A549 (cell line): ENCODE results near the gene CCDC83. TPM values are rescaled to one million over a fixed set of nuclear protein-coding genes. Genes with fewer than 3 reads are reported as not detected.

Experiments used
- ATAC-seq, 2 experiments: fragments of 200-7000 bp in 1 of 2; fragments of >200 bp in 1 of 2; cut with Nextera tagmentation in 1 of 2; cut with Tn5 transposase in 1 of 2; 3 replicates each; pipeline versions ENCODE4 v1.8.0 to v1.9.1; 2018 to 2020; ENCODE audit warnings: mild to moderate bottlenecking in 1 of 2, moderate library complexity in 1 of 2
- CTCF ChIA-PET: fragments of 300-600 bp; sonication (Branson Sonifier 250); formaldehyde crosslinking; extraction: SDS; loops from one replicate; lab custom pipeline; 2021; ENCODE audit warnings: antibody characterized with exemption, inconsistent platforms; lab: Yijun Ruan, JAX
- POLR2A ChIA-PET: fragments of 350-600 bp; formaldehyde crosslinking; extraction: SDS; loops from one replicate; lab custom pipeline; 2021; ENCODE audit warnings: antibody characterized with exemption, inconsistent platforms; lab: Yijun Ruan, JAX
- DNase-seq, 2 experiments: peaks; one replicate each; pipeline versions ENCODE4 v3.0.0 to v3.0.0-alpha.2; 2011 to 2016; ENCODE audit warnings: low read depth in 1 of 2, low spot score in 1 of 2
- FAIRE-seq: peaks from 2 replicates; lab custom pipeline; 2011; peaks lifted over from hg19 to GRCh38; lab: Jason Lieb, UNC
- H3K27ac ChIP-seq, 2 experiments: fragments of >200 bp; sonication (Bioruptor Twin); formaldehyde crosslinking; 3 replicates each; pipeline ENCODE4 v1.5.1; 2016 to 2017
- H3K4me1 ChIP-seq: fragments of >200 bp; sonication (Bioruptor Twin); formaldehyde crosslinking; 3 replicates; pipeline ENCODE4 v1.6.1; 2016
- H3K4me2 ChIP-seq: fragments of >200 bp; sonication (Bioruptor Twin); formaldehyde crosslinking; 3 replicates; pipeline ENCODE4 v1.6.1; 2016
- H3K4me3 ChIP-seq: fragments of >200 bp; sonication (Bioruptor Twin); formaldehyde crosslinking; 3 replicates; pipeline ENCODE4 v1.5.1; 2016
- H3K9me3 ChIP-seq: fragments of >200 bp; sonication (Bioruptor Twin); formaldehyde crosslinking; 3 replicates; pipeline ENCODE4 v1.6.1; 2016
- ATOH8 ChIP-seq: fragments of 250-450 bp; sonication (Bioruptor Pico); IDR thresholded peaks from 2 replicates; pipeline ENCODE4 v1.5.0; 2020; ENCODE audit warnings: low read depth, mild to moderate bottlenecking, moderate library complexity
- CBX2 ChIP-seq: fragments of 200-600 bp; sonication (generic); IDR thresholded peaks from 2 replicates; pipeline ENCODE4 v1.6.1; 2016; ENCODE audit warnings: low read depth, mild to moderate bottlenecking, borderline replicate concordance
- CBX8 ChIP-seq: fragments of 200-600 bp; sonication (generic); IDR thresholded peaks from 2 replicates; pipeline ENCODE4 v1.6.1; 2016
- CHD2 ChIP-seq: fragments of 150-350 bp; IDR thresholded peaks from 2 replicates; pipeline ENCODE4 v1.6.1; 2014; ENCODE audit warnings: low read length; ENCODE audit not compliant: partially characterized antibody
- CHD4 ChIP-seq: fragments of 200-600 bp; sonication (generic); IDR thresholded peaks from 2 replicates; pipeline ENCODE4 v1.6.1; 2016; ENCODE audit warnings: antibody characterized with exemption, mild to moderate bottlenecking, borderline replicate concordance
- E2F6 ChIP-seq: IDR thresholded peaks from 2 replicates; pipeline ENCODE4 v1.6.1; 2012; ENCODE audit warnings: low read depth, borderline replicate concordance
- EP300 ChIP-seq, 2 experiments: fragments of >200 bp; sonication (Bioruptor Twin); formaldehyde crosslinking; IDR thresholded peaks; 2 replicates in 1 of 2; 3 replicates in 1 of 2; pipeline ENCODE4 v1.6.1; 2016 to 2017
- HES2 ChIP-seq: fragments of >200 bp; sonication (Bioruptor Twin); formaldehyde crosslinking; IDR thresholded peaks from 2 replicates; pipeline ENCODE4 v1.6.1; 2016
- HOXB13 ChIP-seq: fragments of 250-450 bp; sonication (Bioruptor Pico); IDR thresholded peaks from 2 replicates; pipeline ENCODE4 v1.5.0; 2020; ENCODE audit warnings: low read depth, mild to moderate bottlenecking, moderate library complexity
- HOXB5 ChIP-seq: fragments of 250-450 bp; sonication (Bioruptor Pico); IDR thresholded peaks from 2 replicates; pipeline ENCODE4 v1.5.0; 2020; ENCODE audit warnings: mild to moderate bottlenecking, moderate library complexity
- JUN ChIP-seq, 2 experiments: fragments of >200 bp; sonication (Bioruptor Twin); formaldehyde crosslinking; IDR thresholded peaks; 2 replicates in 1 of 2; 3 replicates in 1 of 2; pipeline ENCODE4 v1.6.1; 2016 to 2017
- JUNB ChIP-seq: fragments of >200 bp; sonication (Bioruptor Twin); formaldehyde crosslinking; IDR thresholded peaks from 2 replicates; pipeline ENCODE4 v1.6.1; 2016
- MAFK ChIP-seq: fragments of 450-650 bp; IDR thresholded peaks from 2 replicates; pipeline ENCODE4 v1.6.1; 2014; ENCODE audit not compliant: partially characterized antibody
- MAZ ChIP-seq: fragments of 150-350 bp; IDR thresholded peaks from 2 replicates; pipeline ENCODE4 v1.6.1; 2014; ENCODE audit warnings: antibody characterized with exemption, low read depth, low read length, borderline replicate concordance
- MYC ChIP-seq: IDR thresholded peaks from 2 replicates; pipeline ENCODE4 v1.6.1; 2012; ENCODE audit warnings: mild to moderate bottlenecking, inconsistent platforms, low read length, improper control_type of control experiment, borderline replicate concordance
- POLR2AphosphoS2 ChIP-seq: conservative IDR thresholded peaks from 2 replicates; pipeline ENCODE4 v1.6.1; 2012; ENCODE audit warnings: low read length, improper control_type of control experiment, inconsistent platforms
- RCOR1 ChIP-seq: fragments of 150-350 bp; IDR thresholded peaks from 2 replicates; pipeline ENCODE4 v1.6.1; 2014; ENCODE audit warnings: antibody characterized with exemption, low read length, low read depth
- RNF2 ChIP-seq: fragments of 200-600 bp; sonication (generic); IDR thresholded peaks from 2 replicates; pipeline ENCODE4 v1.6.1; 2016; ENCODE audit warnings: low read depth, mild to moderate bottlenecking, antibody characterized with exemption, moderate library complexity, borderline replicate concordance
- TP53 ChIP-seq: fragments of 250-450 bp; sonication (Bioruptor Pico); IDR thresholded peaks from 2 replicates; pipeline ENCODE4 v1.5.0; 2021; ENCODE audit warnings: mild to moderate bottlenecking, moderate library complexity
- ZNF302 ChIP-seq: fragments of 250-450 bp; sonication (Bioruptor Pico); IDR thresholded peaks from 2 replicates; pipeline ENCODE4 v1.9.0; 2021; ENCODE audit warnings: inconsistent platforms, mild to moderate bottlenecking, moderate library complexity
- ZSCAN20 ChIP-seq: fragments of 250-450 bp; sonication (Bioruptor Pico); IDR thresholded peaks from 2 replicates; pipeline ENCODE4 v1.8.0; 2022; ENCODE audit warnings: mild to moderate bottlenecking, moderate library complexity
- WGBS: methylation state at CpG from one replicate; pipeline ENCODE4 v1.1.6; 2017; ENCODE audit errors: missing lambda C conversion rate; 5-methylcytosine and 5-hydroxymethylcytosine counted together
- polyA plus RNA-seq, 4 experiments: library from polyadenylated mRNA; depleted of rRNA in 3 of 4; stranded (reverse); fragments of >200 nt; fragmentation: RNase III in 1 of 4; extraction: RNeasy Plus Mini Kit Qiagen cat#74134 plus additional on column Dnase treatment in 1 of 4; gene quantifications; 2 replicates in 3 of 4; 3 replicates in 1 of 4; pipeline ENCODE4 v1.2.3, GENCODE V29; 2011 to 2017

CCDC83 gene
- polyA plus RNA-seq, 2 of the 4 experiments (the other 2 are of a cell fraction): not detected

GRCh38 chr11:85903811-85904210, 48.6 kb downstream of the CCDC83 start:
- no peak for DNase-seq
- FAIRE-seq: no peak
- ATAC-seq: no peak
- Histone ChIP-seq H3K27ac (no peak overlapping the region), H3K4me3 (no peak overlapping the region), H3K4me2 (no peak overlapping the region), H3K4me1 (no peaks in the 10 kb centered on the region), H3K9me3 (no peaks in the 10 kb centered on the region)
- POLR2A ChIA-PET: no interaction called here
- CTCF ChIA-PET: interaction anchor here (2.1 kb wide), 1 partner anchor 11 kb away, joined by 5 read pairs; no protein-coding TSS in a partner anchor
- WGBS: 94% methylated on average over 3 of the region's 3 CpGs
- TF ChIP-seq HOXB5 (CRISPR knock-in tag) (no peak), CHD2 (no peak), RCOR1 (no peak), HOXB13 (CRISPR knock-in tag) (no peak), HES2 (no peak), TP53 (no peak), MYC (no peak), ATOH8 (CRISPR knock-in tag) (no peak), ZNF302 (no peak)

GRCh38 chr11:85912414-85912813, 57.2 kb downstream of the CCDC83 start:
- H3K4me3 ChIP-seq: no peak overlapping the region
- TF ChIP-seq MAFK: no peak
- no peak for TF ChIP-seq MAZ
- no peak for TF ChIP-seq CBX8
- TF ChIP-seq E2F6: no peak
- no peak for TF ChIP-seq ZSCAN20
- TF ChIP-seq CHD4: no peak
- TF ChIP-seq POLR2AphosphoS2: no peak
- no peak for TF ChIP-seq RNF2
- TF ChIP-seq CBX2: no peak
- TF ChIP-seq JUN (IDR thresholded peaks at IDR 0.05): no peak
- ChIA-PET POLR2A (no interaction called here), CTCF (no interaction called here)
- FAIRE-seq (no peak), DNase-seq (no peak), ATAC-seq (no peak)
- H3K27ac ChIP-seq: no peak overlapping the region
- no peaks in the 10 kb centered on the region for H3K4me1 ChIP-seq
- H3K4me2 ChIP-seq: no peak overlapping the region
- 47% methylated on average over 2 of the region's 2 CpGs for WGBS
- H3K9me3 ChIP-seq: no peaks in the 10 kb centered on the region

GRCh38 chr11:85913513-85913912, 58.3 kb downstream of the CCDC83 start:
- TF ChIP-seq JUNB (no peak), MAZ (no peak), HOXB5 (CRISPR knock-in tag) (no peak), ZNF302 (no peak), CHD2 (no peak), EP300 (IDR thresholded peaks at IDR 0.05) (no peak)
- TF ChIP-seq, all 56 proteins: peak for 0
- no peak overlapping the region for H3K27ac ChIP-seq

More at GRCh38 chr11:85913513-85913912, 58.3 kb downstream of the CCDC83 start:
- ChIA-PET POLR2A (no interaction called here), CTCF (interaction anchor here (1.2 to 2.1 kb wide), 2 partner anchors 9 to 11 kb away, joined by 3 to 5 read pairs; no protein-coding TSS in a partner anchor)
- no peak for DNase-seq
- H3K9me3 ChIP-seq: no peaks in the 10 kb centered on the region
- no peak overlapping the region for H3K4me3 ChIP-seq
- ATAC-seq: no peak
- no peak overlapping the region for H3K4me2 ChIP-seq
- FAIRE-seq: no peak
- H3K4me1 ChIP-seq: no peaks in the 10 kb centered on the region
